ENCODE measurements around the gene MARK1.
"Not testable (repeated sequence)": the region's sequence is repeated elsewhere in the genome, so short reads cannot be mapped to it uniquely, and the experiment has no call there.

MARK1 gene

DNA sequence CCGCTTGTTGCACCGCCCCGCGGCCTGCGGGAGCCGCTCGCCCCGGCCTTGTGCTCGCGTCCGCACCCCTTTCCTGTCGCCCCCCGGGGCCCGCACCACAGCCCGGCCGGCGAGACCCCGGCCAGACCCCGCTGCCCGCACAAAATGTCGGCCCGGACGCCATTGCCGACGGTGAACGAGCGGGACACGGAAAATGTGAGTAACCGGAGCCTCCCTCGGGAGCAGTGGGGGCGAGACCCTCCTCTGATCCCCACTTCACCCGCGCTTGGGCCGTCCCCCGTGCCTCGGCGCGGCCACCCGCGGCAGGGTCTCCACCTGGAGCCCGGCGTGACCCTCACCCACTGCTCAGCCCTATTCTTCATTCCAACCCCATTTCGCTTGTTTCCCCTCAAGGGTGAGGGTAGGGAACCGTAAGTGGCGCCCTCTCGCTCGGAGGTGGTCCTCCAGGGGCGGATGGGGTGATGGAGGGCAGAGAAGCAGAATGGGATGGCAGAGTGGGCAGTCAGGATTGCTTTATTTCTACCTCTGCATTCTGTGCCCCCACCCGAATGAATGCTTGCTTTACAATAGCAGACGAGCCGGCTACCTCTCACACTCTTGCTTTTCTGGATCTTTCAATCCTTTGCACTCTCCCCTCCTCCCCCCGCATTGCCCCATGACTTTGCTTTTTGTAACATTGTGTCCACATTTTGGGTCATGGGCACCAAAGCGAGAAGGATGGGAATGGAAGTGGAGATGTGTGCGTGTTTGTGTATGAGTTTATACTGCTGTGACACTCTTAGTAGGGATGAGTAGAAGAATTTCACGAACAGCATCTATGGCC is 954 bp downstream of the MARK1 start:
- DNase-seq = peak in 22 of 56 donors; percentile 8 to 61 (median 35)

DNA sequence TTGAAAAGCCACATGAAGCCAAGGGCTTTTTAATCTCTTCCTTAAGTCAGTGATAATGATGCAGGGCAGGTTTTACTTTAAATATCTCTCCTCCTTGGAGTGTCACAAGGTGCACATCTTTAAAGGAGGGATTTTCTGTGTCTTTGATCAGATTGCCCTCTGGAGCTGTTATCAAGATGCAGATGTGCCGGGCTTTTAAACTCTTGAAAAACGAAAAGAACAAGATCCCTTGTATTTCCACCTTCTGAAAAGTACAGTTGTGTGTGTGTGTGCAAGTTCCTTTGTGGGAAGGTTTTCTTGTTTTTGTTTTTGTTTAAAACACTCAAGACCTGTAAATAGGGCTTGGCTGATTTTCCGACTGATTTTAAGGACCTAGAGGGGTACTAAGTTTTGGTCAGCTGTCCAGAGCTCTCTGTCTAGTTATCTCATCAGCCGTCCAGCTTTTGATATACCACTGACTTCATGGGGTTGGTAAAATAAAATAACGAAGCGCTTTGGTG is 1.6 kb downstream of the MARK1 start:
- DNase-seq = peak in 1 of 56 donors; percentile 47

DNA sequence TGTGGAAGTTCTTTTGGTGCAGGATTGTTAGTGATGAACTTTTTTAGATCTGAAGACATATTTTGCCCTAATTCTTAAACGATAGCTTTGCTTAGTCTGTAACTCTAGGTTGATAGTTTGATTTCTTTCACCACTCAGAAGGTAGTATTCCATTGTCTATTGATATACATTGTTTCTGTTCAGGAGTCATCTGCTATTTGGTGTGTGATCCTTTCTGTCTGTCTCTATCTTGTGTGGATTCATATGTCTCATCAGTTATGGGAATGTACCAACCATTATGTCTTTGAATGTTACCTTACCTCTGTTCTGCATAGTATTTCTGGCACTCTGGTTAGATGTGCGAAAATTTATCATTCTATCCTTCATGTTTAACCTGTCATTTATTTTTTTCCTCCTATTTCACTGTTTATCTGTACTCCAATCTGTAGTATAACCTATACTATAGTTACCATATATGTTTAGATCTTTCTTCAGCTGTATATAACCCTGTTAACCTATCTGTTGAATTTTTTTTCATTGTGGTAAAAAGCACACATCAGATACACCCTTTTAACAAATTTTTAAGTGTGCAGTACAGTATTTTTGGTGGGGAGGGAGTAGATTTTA is 5.7 kb downstream of the MARK1 start:
- DNase-seq = no peak

DNA sequence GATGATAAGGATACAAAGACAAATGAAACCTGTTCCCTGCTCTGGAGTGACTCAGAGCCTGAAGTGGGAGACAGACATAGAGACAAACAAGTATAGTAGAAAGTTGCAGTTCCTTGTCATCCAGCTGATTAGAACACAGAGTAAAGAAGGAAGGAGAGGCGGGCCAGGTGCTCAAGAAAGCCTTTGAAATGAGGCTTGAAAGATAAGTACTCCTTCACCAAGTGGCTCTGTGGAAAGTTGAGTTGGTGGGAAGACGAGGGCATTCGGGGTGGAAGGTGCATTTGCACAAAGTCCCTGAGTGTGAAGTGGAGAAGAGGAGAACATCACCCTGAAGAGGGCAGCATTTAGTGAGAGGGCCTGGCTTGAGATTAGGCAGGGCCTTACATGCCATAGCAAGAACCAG is 17.0 kb downstream of the MARK1 start:
- no peak for DNase-seq

DNA sequence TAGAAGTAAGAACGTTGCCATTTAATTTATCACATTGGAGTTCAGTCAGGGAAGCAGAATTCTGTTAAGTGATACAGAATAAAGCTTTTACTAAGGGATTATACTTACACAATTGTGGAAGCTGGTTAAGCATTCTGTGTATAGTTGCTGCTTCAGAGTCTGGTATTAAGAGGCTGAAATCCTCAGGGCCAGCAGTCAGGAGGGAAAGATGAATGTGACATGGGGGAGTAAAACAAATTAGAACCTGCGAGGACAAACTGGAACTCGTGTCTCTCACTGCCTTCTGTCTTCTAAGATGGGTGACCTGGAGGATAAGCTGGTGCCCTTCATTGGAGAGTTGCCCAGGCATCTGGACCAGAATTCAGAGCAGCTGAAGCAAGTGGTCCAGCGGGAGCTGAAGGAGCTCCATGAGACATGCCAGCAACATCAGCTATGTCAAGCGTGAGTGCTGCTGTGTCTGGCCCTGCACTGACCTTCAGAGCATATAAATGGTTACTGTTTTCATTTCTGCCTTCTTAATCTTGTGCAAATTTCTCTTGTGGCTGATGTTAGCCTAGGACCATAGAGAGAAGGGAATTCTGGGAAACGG is 23.0 kb downstream of the MARK1 start:
- no peak for DNase-seq

DNA sequence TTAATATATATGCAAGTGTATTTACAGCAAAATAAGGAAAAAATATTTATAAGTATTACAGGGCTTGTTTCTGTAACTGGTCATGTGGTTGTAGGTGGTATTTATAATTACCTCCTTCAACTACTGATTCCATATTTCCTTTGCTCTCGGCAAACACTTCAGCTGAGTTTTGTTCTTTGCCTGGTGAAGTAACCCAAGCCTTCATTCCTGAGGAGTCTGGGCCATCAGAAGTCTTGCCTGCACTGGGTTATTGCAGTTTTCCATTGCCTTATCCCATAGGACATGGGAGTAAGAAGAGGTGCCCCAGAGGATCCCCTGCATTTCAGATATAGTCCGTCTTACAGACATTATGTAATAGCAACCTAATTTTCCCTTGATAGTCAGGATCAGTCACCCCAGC is 23.8 kb downstream of the MARK1 start:
- no peak for DNase-seq

DNA sequence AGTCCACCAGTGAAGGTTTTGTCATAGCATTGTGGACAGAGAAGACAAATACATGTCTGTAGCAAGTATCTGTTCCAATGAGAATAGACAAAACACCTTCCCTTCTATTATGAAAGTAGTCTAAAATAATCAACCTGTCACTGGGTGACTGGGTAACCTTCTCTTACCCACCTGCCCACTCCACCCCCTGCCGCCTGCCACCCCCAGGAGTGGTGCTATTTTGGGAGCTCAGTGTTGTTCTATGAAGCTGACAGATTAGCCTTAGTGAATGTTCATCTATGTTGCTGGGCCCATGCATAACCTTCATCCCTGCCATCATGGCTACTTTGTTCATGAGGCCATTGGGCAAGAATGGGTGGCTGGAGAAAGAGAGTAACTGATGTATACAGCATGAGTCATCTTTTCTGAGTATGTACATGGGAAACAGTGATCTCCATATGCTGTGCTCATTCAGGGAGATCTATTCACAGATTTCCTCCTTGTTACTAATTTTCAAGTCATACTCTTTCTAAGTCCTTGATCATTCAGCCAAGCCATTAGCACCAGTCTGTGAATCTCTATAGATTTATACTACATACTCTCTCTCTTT is 24.8 kb downstream of the MARK1 start:
- no peak for DNase-seq

DNA sequence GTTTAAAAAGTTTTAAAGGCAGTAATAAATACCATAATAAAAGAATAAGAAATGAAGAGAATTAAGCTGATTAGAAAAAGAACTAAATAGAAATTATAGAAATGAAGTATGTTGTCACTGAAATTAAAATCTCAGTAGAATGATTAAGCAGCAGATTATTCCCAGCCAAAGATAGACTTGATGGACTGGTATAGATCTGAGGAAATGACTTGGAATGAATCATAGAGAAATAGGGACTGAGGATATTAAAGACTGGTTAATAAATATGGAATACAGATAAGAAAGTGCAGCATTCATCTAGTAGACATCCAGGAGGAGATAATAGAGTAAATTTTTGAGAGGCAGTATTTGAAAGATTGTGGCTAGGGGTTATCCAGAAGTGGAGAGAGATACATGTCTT is 28.7 kb downstream of the MARK1 start:
- no peak for DNase-seq

DNA sequence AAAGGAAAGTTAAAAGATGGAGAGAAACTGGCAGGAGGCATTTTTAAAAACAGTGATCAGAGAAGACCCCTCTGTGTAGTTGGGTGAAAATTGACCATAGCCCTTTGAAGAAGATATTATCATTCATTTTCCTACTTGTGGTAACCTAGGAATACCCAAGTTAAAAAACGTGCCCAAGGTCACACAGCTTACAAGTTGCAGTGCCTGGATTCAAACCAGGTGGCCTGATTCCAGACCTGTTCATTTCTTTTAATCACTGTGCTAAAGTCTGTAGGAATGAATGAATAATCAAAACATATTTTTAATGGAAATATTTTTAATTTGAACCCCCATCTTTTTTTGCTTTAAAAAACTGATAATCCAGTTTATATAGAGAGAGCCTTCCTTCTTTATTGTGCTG is 35.6 kb downstream of the MARK1 start:
- no peak for DNase-seq

DNA sequence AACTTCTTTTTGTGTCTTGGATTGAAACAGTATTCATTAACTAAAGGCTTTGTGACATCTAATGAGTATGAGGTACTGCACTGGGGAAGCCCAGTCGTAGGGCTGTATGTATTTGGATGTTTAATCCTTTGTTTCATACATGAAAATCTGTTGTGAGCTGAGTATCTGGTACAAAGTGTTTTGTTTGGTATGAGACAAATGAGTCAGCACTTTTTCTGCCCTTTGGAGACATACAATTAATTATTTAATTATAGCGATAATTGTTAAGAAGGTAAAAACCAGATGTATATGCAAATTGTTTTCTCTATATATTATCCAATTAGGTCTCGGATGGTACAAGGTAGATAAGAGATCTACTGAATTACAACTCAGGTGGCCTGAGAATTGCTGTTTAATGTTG is 36.3 kb downstream of the MARK1 start:
- DNase-seq = no peak

DNA sequence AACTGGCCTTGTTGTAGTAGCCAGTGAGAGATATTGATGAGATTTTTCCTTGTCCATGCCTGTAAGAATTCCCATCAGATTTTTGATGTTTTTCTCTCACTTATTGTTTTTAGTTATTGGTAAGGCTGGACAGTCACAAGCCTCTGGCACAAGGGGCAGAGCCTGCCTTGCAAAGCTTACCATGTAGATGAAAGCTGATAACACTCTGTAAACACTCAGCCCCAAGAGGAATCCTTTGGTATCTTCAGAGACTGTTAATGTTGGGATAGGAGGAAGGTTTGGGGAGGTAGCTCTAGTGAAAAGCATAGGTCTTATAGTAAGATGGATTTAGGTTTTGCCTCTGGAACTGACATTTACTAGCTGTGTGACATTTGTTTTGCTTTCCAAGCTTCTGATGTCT is 37.7 kb downstream of the MARK1 start:
- DNase-seq = no peak

DNA sequence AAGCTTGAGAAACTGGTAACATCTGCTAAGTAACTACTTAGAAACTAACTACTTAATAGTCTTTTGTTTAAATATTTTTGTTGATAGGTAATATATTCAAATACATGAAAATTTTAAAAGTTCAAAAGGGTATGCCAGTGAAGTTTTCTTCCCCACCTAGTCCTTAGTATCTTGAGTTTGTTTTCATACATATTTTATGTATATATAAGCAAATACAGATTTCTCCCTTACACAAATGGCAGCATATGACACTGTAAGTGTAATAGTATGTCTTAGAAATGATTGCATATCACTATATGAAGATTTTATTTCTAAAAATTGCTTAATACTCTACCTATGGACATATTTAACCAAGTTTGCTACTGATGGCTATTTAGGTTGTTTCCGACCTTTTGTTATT is 38.9 kb downstream of the MARK1 start:
- no peak for DNase-seq

DNA sequence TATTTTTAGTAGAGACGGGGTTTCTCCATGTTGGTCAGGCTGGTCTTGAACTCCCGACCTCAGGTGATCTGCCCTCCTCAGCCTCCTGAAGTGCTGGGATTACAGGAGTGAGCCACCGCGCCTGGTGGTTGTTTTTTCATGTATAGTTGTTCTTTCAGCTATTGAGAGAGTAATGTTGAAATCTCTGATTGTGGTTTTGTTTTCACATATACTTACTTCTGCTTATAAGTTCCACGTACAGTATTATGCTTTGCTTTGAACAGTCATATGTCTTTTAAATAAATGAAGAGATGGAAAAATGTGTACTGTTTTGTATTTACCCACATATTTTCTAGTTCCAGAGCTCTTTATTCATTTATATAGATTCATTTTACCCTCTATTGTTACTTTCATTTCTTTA is 44.5 kb downstream of the MARK1 start:
- DNase-seq = no peak

DNA sequence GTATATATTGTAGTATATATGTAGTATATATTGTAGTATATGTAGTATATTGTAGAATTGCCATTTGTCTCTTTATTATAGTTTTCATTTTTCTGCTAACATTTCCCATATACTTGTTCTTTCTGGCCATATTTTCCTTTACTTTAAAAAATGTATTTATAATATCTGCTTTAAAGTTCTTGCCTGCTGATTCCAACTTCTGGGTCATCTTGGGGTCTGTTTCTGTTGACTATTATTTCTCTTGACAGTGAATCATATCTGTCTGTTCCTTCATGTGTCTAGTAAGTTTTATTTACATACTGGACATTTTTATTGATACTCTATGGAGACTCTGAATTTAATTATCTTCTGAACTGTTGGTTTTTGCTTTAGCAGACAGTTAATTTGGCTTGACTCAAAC is 45.9 kb downstream of the MARK1 start:
- no peak for DNase-seq

DNA sequence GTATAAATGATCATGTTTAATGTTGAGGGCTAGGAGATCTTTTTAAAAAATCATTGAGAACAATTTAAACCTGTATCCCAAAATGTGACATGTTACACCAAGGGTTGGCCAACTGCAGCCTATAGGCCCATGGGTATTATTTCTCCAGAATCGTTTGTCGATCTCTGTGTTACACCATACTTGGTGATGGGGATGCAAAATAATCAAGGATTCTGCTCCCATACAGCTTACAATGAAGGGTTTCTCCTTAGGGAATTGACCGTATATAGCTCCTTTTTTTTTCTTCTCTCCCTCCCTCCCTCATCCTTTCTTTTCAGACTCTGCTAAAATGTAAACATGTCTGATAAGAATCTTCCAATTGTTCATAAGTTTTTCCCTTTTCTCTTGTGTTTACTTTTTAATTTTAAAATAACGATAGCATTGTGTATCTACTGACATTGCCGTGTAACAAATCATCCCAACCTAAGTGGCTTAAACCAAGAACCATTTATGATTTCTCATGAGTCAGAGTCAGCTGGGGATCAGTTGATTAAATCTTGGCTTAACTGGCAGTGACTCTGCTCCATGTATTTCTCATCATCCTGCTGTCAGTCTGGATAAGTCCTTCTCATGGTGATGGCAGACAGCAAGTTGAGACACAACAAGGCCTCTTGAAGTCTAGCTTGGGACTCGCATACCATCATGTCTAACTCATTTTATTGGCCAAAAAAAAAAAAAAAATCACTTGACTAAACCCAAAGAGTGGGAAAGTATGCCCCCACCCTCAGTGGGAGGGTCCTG is 48.0 kb downstream of the MARK1 start:
- no peak for DNase-seq

DNA sequence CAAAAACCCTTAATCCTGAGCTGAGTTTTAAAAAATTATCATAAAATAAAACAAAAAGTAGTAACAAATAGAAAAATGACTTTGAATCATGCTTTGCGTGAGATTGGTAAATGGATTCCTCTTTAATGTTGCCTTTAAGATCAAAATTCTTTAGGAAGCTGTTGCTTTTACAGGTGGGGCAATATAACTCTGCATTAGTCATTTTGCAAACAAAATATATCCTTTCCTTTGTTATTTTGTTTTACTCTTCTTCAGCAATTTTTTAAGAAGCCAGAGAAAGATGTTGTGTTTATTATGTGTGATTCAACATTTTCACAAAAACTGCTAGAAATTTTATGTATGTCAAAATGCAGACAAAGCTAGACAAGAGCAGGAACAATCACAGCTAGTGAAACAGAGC is 50.0 kb downstream of the MARK1 start:
- DNase-seq = no peak

DNA sequence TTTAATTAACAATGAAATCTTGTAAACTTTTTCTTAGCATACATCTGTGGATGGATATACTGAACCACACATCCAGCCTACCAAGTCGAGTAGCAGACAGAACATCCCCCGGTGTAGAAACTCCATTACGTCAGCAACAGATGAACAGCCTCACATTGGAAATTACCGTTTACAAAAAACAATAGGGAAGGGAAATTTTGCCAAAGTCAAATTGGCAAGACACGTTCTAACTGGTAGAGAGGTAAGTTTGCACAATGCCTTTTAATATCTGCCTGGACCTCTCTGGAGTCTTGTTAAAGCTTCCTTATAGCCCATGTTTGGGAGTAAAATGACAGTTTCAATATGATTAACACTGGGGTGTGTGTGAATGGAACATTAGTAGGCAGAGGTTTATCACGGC is 51.4 kb downstream of the MARK1 start:
- DNase-seq = no peak

DNA sequence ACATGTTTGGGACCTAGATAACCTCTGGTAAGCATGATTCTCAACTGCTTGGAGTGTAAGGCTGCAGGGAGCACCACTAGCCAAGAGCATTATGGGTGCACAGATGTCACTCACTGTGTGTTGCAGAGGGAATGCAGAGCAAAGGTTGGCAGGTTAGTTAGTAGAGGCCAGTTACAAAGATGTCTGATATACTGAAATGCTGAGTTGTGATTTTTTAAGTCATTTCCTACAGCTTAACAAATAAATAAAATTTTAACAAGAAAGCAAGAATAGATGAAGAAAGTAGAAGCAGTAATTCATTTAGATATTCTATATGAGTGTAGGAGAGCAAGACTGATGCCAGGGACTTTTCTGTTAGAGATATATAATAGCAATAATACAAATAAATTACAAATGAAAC is 64.8 kb downstream of the MARK1 start:
- no peak for DNase-seq

DNA sequence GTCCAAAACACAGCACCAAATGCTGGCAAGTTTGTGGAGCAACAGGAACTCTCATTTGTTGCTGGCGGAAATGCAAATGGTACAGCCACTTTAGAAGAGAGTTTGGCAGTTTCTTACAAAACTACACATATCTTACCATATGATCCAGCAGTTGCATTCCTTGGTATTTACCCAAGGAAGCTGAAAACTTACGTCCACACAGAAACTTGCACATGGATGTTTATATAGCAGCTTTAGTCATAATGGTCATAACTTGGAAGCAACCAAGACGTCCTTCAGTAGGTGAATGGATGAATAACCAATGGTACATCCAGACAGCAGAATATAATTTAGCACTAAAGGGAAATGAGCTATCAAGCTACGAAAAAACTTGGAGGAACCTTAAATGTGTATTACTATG is 66.4 kb downstream of the MARK1 start:
- DNase-seq = no peak

DNA sequence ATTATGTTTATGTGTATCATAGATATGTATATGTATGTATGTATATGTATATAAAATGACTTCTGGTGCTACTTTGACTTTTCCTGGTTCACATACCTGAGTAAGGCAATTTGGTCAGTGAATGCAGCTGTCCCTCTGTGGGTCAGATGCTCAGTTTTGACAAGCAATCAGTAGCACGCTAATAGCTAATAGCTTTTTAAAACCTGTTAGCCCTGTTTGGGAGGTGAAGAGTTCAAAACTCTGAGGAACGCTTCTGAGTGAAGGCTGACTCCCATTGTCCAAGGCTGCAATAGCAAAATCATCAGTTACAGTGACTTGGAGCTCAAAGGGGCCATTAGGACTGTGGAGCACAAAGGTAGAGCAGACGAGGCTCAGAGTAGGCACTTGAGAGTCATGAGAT is 67.2 kb downstream of the MARK1 start:
- no peak for DNase-seq

DNA sequence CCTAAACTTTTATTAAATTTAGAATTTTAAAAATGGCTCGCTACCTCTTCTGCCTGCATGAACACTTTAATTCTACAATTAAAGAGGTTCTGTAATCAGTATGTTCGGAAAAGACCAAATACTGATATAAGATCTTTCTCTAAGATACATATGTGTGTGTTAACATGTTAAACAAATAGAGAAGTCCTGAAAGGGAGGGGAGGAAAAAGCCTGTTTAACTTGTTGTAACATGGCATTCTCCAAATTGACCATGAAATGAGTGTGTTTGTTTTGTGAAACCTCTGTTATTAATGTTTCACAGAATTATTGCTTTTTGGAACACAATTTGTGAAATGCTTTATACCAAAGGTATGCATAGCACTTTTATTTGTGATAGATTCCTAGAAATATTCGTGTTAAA is 77.0 kb downstream of the MARK1 start:
- DNase-seq = no peak

DNA sequence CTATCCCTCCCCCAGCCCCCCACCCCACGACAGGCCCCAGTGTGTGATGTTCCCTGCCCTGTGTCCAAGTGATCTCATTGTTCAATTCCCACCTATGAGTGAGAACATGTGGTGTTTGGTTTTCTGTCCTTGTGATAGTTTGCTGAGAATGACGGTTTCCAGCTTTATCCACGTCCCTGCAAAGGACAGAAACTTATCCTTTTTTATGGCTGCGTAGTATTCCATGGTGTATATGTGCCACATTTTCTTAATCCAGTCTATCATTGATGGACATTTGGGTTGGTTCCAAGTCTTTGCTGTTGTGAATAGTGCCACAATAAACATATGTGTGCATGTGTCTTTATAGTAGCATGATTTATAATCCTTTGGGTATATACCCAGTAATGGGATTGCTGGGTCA is 77.7 kb downstream of the MARK1 start:
- not testable (repeated sequence) for DNase-seq
